H1 (cell line): ENCODE results near the gene PI4KB. TPM values are rescaled to one million over a fixed set of nuclear protein-coding genes. Genes with fewer than 3 reads are reported as not detected.

Experiments
- GABPA ChIP-seq: IDR thresholded peaks from 2 replicates; pipeline ENCODE4 v1.6.1; 2011; ENCODE audit warnings: mild to moderate bottlenecking, low read length, moderate library complexity, borderline replicate concordance; ENCODE audit not compliant: insufficient read depth
- GTF2F1 ChIP-seq: IDR thresholded peaks from 2 replicates; pipeline ENCODE4 v1.6.1; 2012; ENCODE audit warnings: low read depth, low read length, improper control_type of control experiment, borderline replicate concordance
- polyA plus RNA-seq, 7 experiments: library from polyadenylated mRNA; depleted of rRNA in 3 of 7; stranded (reverse) in 5 of 7; unstranded in 2 of 7; fragments of >200 nt in 5 of 7; fragments of 200-250 nt in 2 of 7; gene quantifications; 1 replicate in 5 of 7; 2 replicates in 1 of 7; 4 replicates in 1 of 7; pipeline versions ENCODE4 v1.2.1 to v1.2.3, GENCODE V29; 2011 to 2013; ENCODE audit warnings: missing spikeins in 2 of 7, mixed read lengths in 2 of 7
- total RNA-seq: library from RNA; stranded (reverse); fragmentation: NEBNext Ultra II Directional; extraction: Animal tissue kit (Norgen Biotek cat#: 25700); gene quantifications from 2 replicates; pipeline ENCODE4 v1.2.1, GENCODE V29; 2021

PI4KB gene
- total and polyA plus RNA-seq, 2 of the 8 experiments (the other 6 are each of a cell fraction or from before 2014, with no cell fraction given) = 30.1 to 37.1 TPM

GRCh38 chr1:151318975-151319374 lies 8.2 kb downstream of the PI4KB start (continued):
- TF ChIP-seq GTF2F1 (no peak), GABPA (no peak)
- TF ChIP-seq, all 59 proteins: peak for 0
